B cell (primary cell): Measurements from ENCODE around the gene TEX19. TPM values are rescaled to one million over a fixed set of nuclear protein-coding genes. Genes with fewer than 3 reads are reported as not detected.

Source experiments
- ATAC-seq: fragments of 200-7000 bp; cut with Tn5 transposase; one replicate; pipeline ENCODE4 v1.10.0; 2021; ENCODE audit warnings: low read depth, mild to moderate bottlenecking, moderate number of reproducible peaks, moderate library complexity
- CTCF ChIA-PET: fragments of 350-600 bp; sonication (Branson Sonifier 250); formaldehyde crosslinking; loops from one replicate; lab custom pipeline; 2021; ENCODE audit warnings: antibody characterized with exemption, inconsistent platforms; lab: Charles Lee
- POLR2A ChIA-PET: fragments of 350-600 bp; sonication (Branson Sonifier 250); formaldehyde crosslinking; loops from one replicate; lab custom pipeline; 2021; ENCODE audit warnings: antibody characterized with exemption; lab: Charles Lee
- DNase-seq: peaks from one replicate; pipeline ENCODE4 v3.0.0; 2013
- H2AFZ ChIP-seq: 2 replicates; pipeline ENCODE4 v1.6.1; 2012; ENCODE audit warnings: mild to moderate bottlenecking, low read depth, low read length; ENCODE audit not compliant: insufficient read depth, poor library complexity, severe bottlenecking
- H3K27ac ChIP-seq, 2 donors: 1 replicate in 1 of 2; 2 replicates in 1 of 2; pipeline ENCODE4 v1.5.1; 2012 to 2013; ENCODE audit warnings: low read length in 2 of 2, mild to moderate bottlenecking in 2 of 2, moderate library complexity in 1 of 2
- H3K27me3 ChIP-seq, 4 experiments: fragments of 200-600 bp in 1 of 4; sonication (generic) in 1 of 4; replicated peaks in 1 of 4; 1 replicate in 2 of 4; 2 replicates in 2 of 4; pipeline versions ENCODE4 v1.6.1 to v1.7.0; 2013 to 2016; ENCODE audit warnings: low read length in 3 of 4, mild to moderate bottlenecking in 2 of 4, mixed read lengths in 1 of 4, moderate library complexity in 1 of 4; ENCODE audit not compliant: insufficient read depth in 4 of 4, control insufficient read depth in 3 of 4; ENCODE audit errors: control extremely low read depth in 1 of 4
- H3K36me3 ChIP-seq, 2 experiments: replicated peaks in 1 of 2; 1 replicate in 1 of 2; 2 replicates in 1 of 2; pipeline versions ENCODE4 v1.6.1 to v1.7.1; 2013; ENCODE audit warnings: low read length in 1 of 2; ENCODE audit not compliant: insufficient read depth in 2 of 2, control insufficient read depth in 1 of 2; ENCODE audit errors: control extremely low read depth in 1 of 2, extremely low read depth in 1 of 2
- H3K4me1 ChIP-seq, 2 donors: fragments of 200-600 bp in 1 of 2; sonication (generic) in 1 of 2; 1 replicate in 1 of 2; 2 replicates in 1 of 2; pipeline versions ENCODE4 v1.5.1 to v1.6.1; 2013 to 2017; ENCODE audit warnings: low read length in 2 of 2; ENCODE audit not compliant: control insufficient read depth in 2 of 2, insufficient read depth in 2 of 2
- H3K4me2 ChIP-seq: replicated peaks from 2 replicates; pipeline ENCODE3; 2012; ENCODE audit warnings: mild to moderate bottlenecking, low read depth, low read length; ENCODE audit not compliant: poor library complexity, severe bottlenecking
- H3K4me3 ChIP-seq, 5 experiments: fragments of 200-600 bp in 1 of 5; sonication (generic) in 1 of 5; 1 replicate in 3 of 5; 2 replicates in 2 of 5; pipeline versions ENCODE4 v1.5.1 to v1.7.0; 2011 to 2016; ENCODE audit warnings: low read length in 4 of 5, mild to moderate bottlenecking in 4 of 5, low read depth in 2 of 5, control low read depth in 1 of 5, moderate library complexity in 1 of 5; ENCODE audit not compliant: insufficient read depth in 1 of 5; ENCODE audit errors: control extremely low read depth in 1 of 5, extremely low read depth in 1 of 5
- H3K79me2 ChIP-seq: fragments of 200-600 bp; sonication (generic); one replicate; pipeline ENCODE4 v1.6.0; 2016; ENCODE audit warnings: low read length; ENCODE audit not compliant: control insufficient read depth, insufficient read depth
- H3K9ac ChIP-seq: fragments of 200-600 bp; sonication (generic); 2 replicates; pipeline ENCODE4 v1.6.1; 2017; ENCODE audit warnings: mild to moderate bottlenecking, low read length, moderate library complexity
- H3K9me3 ChIP-seq, 3 donors: one replicate each; pipeline versions ENCODE4 v1.6.1 to v1.7.1; 2013; ENCODE audit warnings: low read length in 2 of 3; ENCODE audit not compliant: control insufficient read depth in 2 of 3, insufficient read depth in 1 of 3; ENCODE audit errors: control extremely low read depth in 1 of 3
- H4K20me1 ChIP-seq: 2 replicates; pipeline ENCODE4 v1.6.0; 2012; ENCODE audit warnings: mild to moderate bottlenecking, low read length; ENCODE audit not compliant: insufficient read depth, control insufficient read depth, poor library complexity, severe bottlenecking
- H3K27ac Mint-ChIP-seq: one replicate; pipeline ENCODE4 v1.8.0; 2021; ENCODE audit warnings: mixed read lengths
- H3K27me3 Mint-ChIP-seq: one replicate; pipeline ENCODE4 v1.8.0; 2021; ENCODE audit warnings: mixed read lengths
- H3K4me1 Mint-ChIP-seq: one replicate; pipeline ENCODE4 v1.8.0; 2021; ENCODE audit warnings: mixed read lengths
- H3K4me3 Mint-ChIP-seq: one replicate; pipeline ENCODE4 v1.8.0; 2021; ENCODE audit warnings: mixed read lengths
- H3K9me3 Mint-ChIP-seq: one replicate; pipeline ENCODE4 v1.8.0; 2022; ENCODE audit warnings: mixed read lengths; ENCODE audit not compliant: insufficient read depth
- CTCF ChIP-seq: fragments of 200-600 bp; IDR thresholded peaks from one replicate; pipeline ENCODE4 v1.8.0; 2022; ENCODE audit warnings: antibody characterized with exemption, mild to moderate bottlenecking
- EZH2 ChIP-seq: IDR thresholded peaks from 2 replicates; pipeline ENCODE4 v1.6.1; 2012; ENCODE audit warnings: borderline replicate concordance, low read depth, mild to moderate bottlenecking, moderate library complexity, low read length; ENCODE audit not compliant: insufficient read depth, poor library complexity, severe bottlenecking
- WGBS: methylation state at CpG from one replicate; pipeline ENCODE4 v1.1.5; 2013; ENCODE audit warnings: missing lambda C conversion rate; ENCODE audit not compliant: insufficient coverage; 5-methylcytosine and 5-hydroxymethylcytosine counted together
- intact Hi-C: fragments of 100-400 bp; cut with micrococcal nuclease; formaldehyde crosslinking; loops from one replicate; pipeline ENCODE4 v1.10.0; 2022
- polyA plus RNA-seq: library from polyadenylated mRNA; depleted of rRNA; stranded (reverse); fragments of >200 nt; gene quantifications from 2 replicates; pipeline ENCODE4 v1.2.3, GENCODE V29; 2012
- total RNA-seq, 2 donors: library from RNA; stranded (reverse); fragments of 120-200 nt in 1 of 2; gene quantifications; 1 replicate in 1 of 2; 2 replicates in 1 of 2; pipeline versions ENCODE4 v1.2.3 to v1.2.4, GENCODE V29; 2013 to 2022

The TEX19 gene
- total and polyA plus RNA-seq, 2 donors (not counting 1 experiment from before 2014, with no cell fraction given): not detected

- intact Hi-C loops: no loop called here
- Histone ChIP-seq H3K36me3 (peaks cover 2 to 22% of the 10 kb centered on the region in 2 experiments), H3K4me3 (no peak overlapping the region), H4K20me1 (peaks cover 4% of the 10 kb centered on the region), H3K9me3 (no peaks in the 10 kb centered on the region), H3K4me1 (peaks cover 12 to 23% of the 10 kb centered on the region in 2 donors), H3K9ac (no peak overlapping the region), H3K27me3 (no peaks in the 10 kb centered on the region), H3K79me2 (peaks cover 6% of the 10 kb centered on the region), H3K27ac (no peak overlapping the region), H3K4me2 (no peak overlapping the region), H2AFZ (no peak overlapping the region)
- ChIA-PET CTCF (no interaction called here), POLR2A (no interaction called here)
- TF ChIP-seq CTCF (no peak), EZH2 (no peak)
- Mint-ChIP-seq H3K4me1 (peaks cover 18% of the 10 kb centered on the region), H3K4me3 (no peak overlapping the region), H3K27me3 (no peaks in the 10 kb centered on the region), H3K27ac (no peak overlapping the region), H3K9me3 (no peaks in the 10 kb centered on the region)
- no peak for ATAC-seq
- WGBS: 94% methylated on average over 9 of the region's 14 CpGs
- no peak for DNase-seq
Observed at GRCh38 chr17:82405051-82405450, 46.0 kb downstream of the TEX19 start.

GRCh38 chr17:82406131-82406671 is 47.2 kb downstream of the TEX19 start:
- Mint-ChIP-seq H3K4me1 (peaks cover 11% of the 10 kb centered on the region), H3K4me3 (no peak overlapping the region), H3K27me3 (no peaks in the 10 kb centered on the region), H3K9me3 (no peaks in the 10 kb centered on the region), H3K27ac (no peak overlapping the region)
- H3K9ac ChIP-seq: no peak overlapping the region
- H4K20me1 ChIP-seq: peaks cover 4% of the 10 kb centered on the region
- H3K9me3 ChIP-seq: no peaks in the 10 kb centered on the region
- H3K4me3 ChIP-seq: no peak overlapping the region
- TF ChIP-seq CTCF (no peak), EZH2 (no peak)
- ATAC-seq (no peak), DNase-seq (no peak)
- no peak overlapping the region for H3K27ac ChIP-seq
- H3K4me1 ChIP-seq: peaks cover 4 to 13% of the 10 kb centered on the region in 2 donors
- ChIA-PET POLR2A (no interaction called here), CTCF (no interaction called here)
- intact Hi-C loops: no loop called here
- peaks cover 2 to 26% of the 10 kb centered on the region in 2 experiments for H3K36me3 ChIP-seq
- no peak overlapping the region for H3K4me2 ChIP-seq
- H3K79me2 ChIP-seq: peaks cover 12% of the 10 kb centered on the region
- 98% methylated on average over 13 of the region's 14 CpGs for WGBS
- H3K27me3 ChIP-seq: no peaks in the 10 kb centered on the region
- H2AFZ ChIP-seq: no peak overlapping the region
